A673 (cell line): ENCODE measurements around the gene C19orf73.

Source experiments
- EZH2 ChIP-seq: fragments of 200-600 bp; sonication (generic); IDR thresholded peaks from 2 replicates; pipeline ENCODE4 v1.6.1; 2017; ENCODE audit warnings: borderline replicate concordance, low read depth, mild to moderate bottlenecking, mixed read lengths, antibody characterized with exemption, low read length; ENCODE audit not compliant: poor library complexity, severe bottlenecking
- TF ChIP-seq, protein P1 (sequence below): fragments of 300-800, 200-600 bp; sonication (generic); conservative IDR thresholded peaks from 2 replicates; pipeline ENCODE4 v1.5.1; 2017; ENCODE audit warnings: low read depth, mild to moderate bottlenecking, antibody characterized with exemption, low read length, moderate library complexity, mixed read lengths

DNA sequence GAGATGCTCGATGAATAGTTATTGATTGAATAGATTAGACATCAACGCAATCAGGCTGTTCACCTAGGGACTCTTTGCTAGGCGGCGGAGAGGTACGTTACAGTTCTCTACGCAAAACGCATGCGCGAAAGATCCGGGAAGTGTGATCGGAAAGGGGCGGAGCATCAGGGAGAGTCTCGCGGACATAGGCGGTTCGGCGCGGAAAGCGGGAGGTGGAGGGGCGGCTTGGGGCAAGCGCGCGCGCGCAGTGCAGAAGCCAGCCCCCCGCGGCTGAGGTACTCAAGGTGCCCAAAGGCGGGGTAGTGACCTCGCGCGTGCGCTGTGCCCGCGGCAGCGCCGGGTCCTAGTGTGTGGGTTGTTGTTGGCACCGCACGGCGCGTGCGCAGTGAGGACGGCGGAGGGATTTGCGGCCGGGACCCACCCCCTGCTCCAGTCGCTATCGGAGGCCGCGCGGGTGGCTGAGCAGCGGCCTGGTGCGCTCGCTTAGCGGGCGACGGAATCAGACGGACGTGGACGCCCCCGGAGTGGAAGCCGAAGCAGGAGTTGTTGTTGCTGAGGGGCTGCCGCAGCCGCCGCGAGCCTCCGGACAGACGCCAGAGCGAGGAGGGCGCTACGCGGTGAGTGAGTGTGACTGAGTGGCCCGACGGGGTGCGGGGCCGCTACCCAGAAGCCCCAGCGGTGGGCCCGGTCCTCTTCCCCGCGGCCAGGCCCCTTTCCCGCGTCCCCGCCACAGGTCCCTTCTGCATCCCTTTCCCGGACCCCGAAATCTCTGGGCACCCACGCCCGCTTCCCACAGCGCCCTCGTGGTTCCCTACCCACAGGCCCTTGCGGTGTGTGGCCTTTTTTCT is 33.7 kb downstream of the C19orf73 start, which contains the start of gene SNRNP70:
- TF ChIP-seq, protein P1, sequence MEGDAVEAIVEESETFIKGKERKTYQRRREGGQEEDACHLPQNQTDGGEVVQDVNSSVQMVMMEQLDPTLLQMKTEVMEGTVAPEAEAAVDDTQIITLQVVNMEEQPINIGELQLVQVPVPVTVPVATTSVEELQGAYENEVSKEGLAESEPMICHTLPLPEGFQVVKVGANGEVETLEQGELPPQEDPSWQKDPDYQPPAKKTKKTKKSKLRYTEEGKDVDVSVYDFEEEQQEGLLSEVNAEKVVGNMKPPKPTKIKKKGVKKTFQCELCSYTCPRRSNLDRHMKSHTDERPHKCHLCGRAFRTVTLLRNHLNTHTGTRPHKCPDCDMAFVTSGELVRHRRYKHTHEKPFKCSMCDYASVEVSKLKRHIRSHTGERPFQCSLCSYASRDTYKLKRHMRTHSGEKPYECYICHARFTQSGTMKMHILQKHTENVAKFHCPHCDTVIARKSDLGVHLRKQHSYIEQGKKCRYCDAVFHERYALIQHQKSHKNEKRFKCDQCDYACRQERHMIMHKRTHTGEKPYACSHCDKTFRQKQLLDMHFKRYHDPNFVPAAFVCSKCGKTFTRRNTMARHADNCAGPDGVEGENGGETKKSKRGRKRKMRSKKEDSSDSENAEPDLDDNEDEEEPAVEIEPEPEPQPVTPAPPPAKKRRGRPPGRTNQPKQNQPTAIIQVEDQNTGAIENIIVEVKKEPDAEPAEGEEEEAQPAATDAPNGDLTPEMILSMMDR: no peak
- no peak for TF ChIP-seq EZH2
